IMR-90 (cell line): ENCODE measurements around the gene PPP6R3. TPM values are rescaled to one million over a fixed set of nuclear protein-coding genes. Genes with fewer than 3 reads are reported as not detected.

Experiments used
- ATAC-seq: fragments of 200-7000 bp; cut with Tn5 transposase; 2 replicates; pipeline ENCODE4 v1.9.1; 2020; ENCODE audit warnings: low read depth, mild to moderate bottlenecking, moderate library complexity
- BruUV-seq: library from RNA; stranded (reverse); fragments of 400-500 nt; replicated peaks from 2 replicates; lab custom pipeline; 2021; lab: Mats Ljungman, UMichigan
- CTCF ChIA-PET: fragments of 300-600 bp; formaldehyde crosslinking; extraction: SDS; loops from one replicate; lab custom pipeline; 2021; ENCODE audit warnings: antibody characterized with exemption; lab: Yijun Ruan, JAX
- POLR2A ChIA-PET: fragments of 300-600 bp; sonication (Branson Sonifier 250); formaldehyde crosslinking; loops from one replicate; lab custom pipeline; 2022; ENCODE audit warnings: antibody characterized with exemption; ENCODE audit not compliant: unreplicated experiment; lab: Charles Lee
- DNase-seq: peaks from one replicate; pipeline ENCODE4 v3.0.0; 2013
- H2AFZ ChIP-seq: replicated peaks from 2 replicates; pipeline ENCODE3; 2013; ENCODE audit warnings: low read length, mild to moderate bottlenecking; ENCODE audit not compliant: poor library complexity
- H2AK5ac ChIP-seq: 2 replicates; pipeline ENCODE4 v1.6.1; 2013; ENCODE audit warnings: low read depth, low read length, inconsistent platforms
- H2AK9ac ChIP-seq: replicated peaks from 2 replicates; pipeline ENCODE3; 2013; ENCODE audit warnings: mild to moderate bottlenecking, low read depth, low read length, moderate library complexity; ENCODE audit not compliant: poor library complexity
- H2BK120ac ChIP-seq: 2 replicates; pipeline ENCODE4 v1.6.1; 2013; ENCODE audit warnings: low read depth, low read length, inconsistent platforms
- H2BK15ac ChIP-seq: 3 replicates; pipeline ENCODE4 v1.6.1; 2013; ENCODE audit warnings: low read depth, low read length, inconsistent platforms
- H2BK20ac ChIP-seq: 2 replicates; pipeline ENCODE4 v1.6.1; 2013; ENCODE audit warnings: low read depth, mild to moderate bottlenecking, inconsistent platforms, low read length, moderate library complexity
- H2BK5ac ChIP-seq: 2 replicates; pipeline ENCODE4 v1.6.1; 2013; ENCODE audit warnings: mild to moderate bottlenecking, low read depth, low read length, inconsistent platforms; ENCODE audit not compliant: poor library complexity, severe bottlenecking
- H3K14ac ChIP-seq: replicated peaks from 2 replicates; pipeline ENCODE4 v1.6.1; 2013; ENCODE audit warnings: low read depth, low read length, inconsistent platforms
- H3K18ac ChIP-seq: 2 replicates; pipeline ENCODE4 v1.6.1; 2013; ENCODE audit warnings: low read depth, low read length, control low read depth
- H3K23ac ChIP-seq: 2 replicates; pipeline ENCODE4 v1.6.1; 2013; ENCODE audit warnings: low read depth, low read length, inconsistent platforms
- H3K27ac ChIP-seq: 2 replicates; pipeline ENCODE4 v1.5.1; 2013; ENCODE audit warnings: mild to moderate bottlenecking, control low read depth, low read length; ENCODE audit not compliant: insufficient read depth
- H3K27me3 ChIP-seq: 2 replicates; pipeline ENCODE4 v1.6.1; 2013; ENCODE audit warnings: low read length; ENCODE audit not compliant: control insufficient read depth, insufficient read depth
- H3K36me3 ChIP-seq: 2 replicates; pipeline ENCODE4 v1.6.1; 2013; ENCODE audit warnings: low read length, mixed read lengths; ENCODE audit not compliant: control insufficient read depth, insufficient read depth
- H3K4ac ChIP-seq: 2 replicates; pipeline ENCODE4 v1.6.1; 2013; ENCODE audit warnings: low read depth, low read length, inconsistent platforms
- H3K4me1 ChIP-seq: 2 replicates; pipeline ENCODE4 v1.6.1; 2013; ENCODE audit warnings: low read length, mixed read lengths; ENCODE audit not compliant: control insufficient read depth, insufficient read depth
- H3K4me2 ChIP-seq: 2 replicates; pipeline ENCODE4 v1.6.1; 2013; ENCODE audit warnings: low read depth, mild to moderate bottlenecking, control low read depth, low read length, moderate library complexity
- H3K4me3 ChIP-seq: 2 replicates; pipeline ENCODE4 v1.5.1; 2013; ENCODE audit warnings: low read depth, mild to moderate bottlenecking, control low read depth, low read length, moderate library complexity; ENCODE audit not compliant: insufficient read depth
- H3K56ac ChIP-seq: 2 replicates; pipeline ENCODE4 v1.6.1; 2013; ENCODE audit warnings: low read length, inconsistent platforms; ENCODE audit not compliant: insufficient read depth; ENCODE audit errors: extremely low read depth
- H3K79me1 ChIP-seq, 2 experiments: 2 replicates each; pipeline ENCODE4 v1.6.1; 2013; ENCODE audit warnings: low read length in 2 of 2, inconsistent platforms in 1 of 2, low read depth in 1 of 2
- H3K9ac ChIP-seq: 2 replicates; pipeline ENCODE4 v1.6.1; 2013; ENCODE audit warnings: low read depth, low read length, control low read depth
- H3K9me1 ChIP-seq: 2 replicates; pipeline ENCODE4 v1.6.1; 2013; ENCODE audit warnings: low read length, inconsistent platforms; ENCODE audit not compliant: insufficient read depth
- H3K9me3 ChIP-seq: 2 replicates; pipeline ENCODE4 v1.6.1; 2013; ENCODE audit warnings: low read length; ENCODE audit not compliant: control insufficient read depth, insufficient read depth
- H4K20me1 ChIP-seq: 2 replicates; pipeline ENCODE4 v1.6.1; 2013; ENCODE audit warnings: low read length, inconsistent platforms; ENCODE audit not compliant: insufficient read depth
- H4K5ac ChIP-seq: 2 replicates; pipeline ENCODE4 v1.6.1; 2013; ENCODE audit warnings: mild to moderate bottlenecking, low read depth, low read length, control low read depth
- H4K8ac ChIP-seq, 2 experiments: 2 replicates each; pipeline ENCODE4 v1.6.1; 2013; ENCODE audit warnings: low read depth in 2 of 2, low read length in 2 of 2, control low read depth in 1 of 2, inconsistent platforms in 1 of 2
- H4K91ac ChIP-seq: 2 replicates; pipeline ENCODE4 v1.6.1; 2013; ENCODE audit warnings: low read depth, low read length, inconsistent platforms; ENCODE audit not compliant: insufficient read depth
- BHLHE40 ChIP-seq: fragments of 150-350 bp; IDR thresholded peaks from 2 replicates; pipeline ENCODE4 v1.6.1; 2016; ENCODE audit warnings: mild to moderate bottlenecking, low read depth, low read length
- CEBPB ChIP-seq: IDR thresholded peaks from 2 replicates; pipeline ENCODE4 v1.6.1; 2012; ENCODE audit warnings: low read depth, low read length, improper control_type of control experiment
- CHD1 ChIP-seq: IDR thresholded peaks from 2 replicates; pipeline ENCODE4 v1.6.1; 2012; ENCODE audit warnings: low read depth, low read length, improper control_type of control experiment
- FOS ChIP-seq: fragments of 150-350 bp; IDR thresholded peaks from 2 replicates; pipeline ENCODE4 v1.6.1; 2016; ENCODE audit warnings: low read depth, low read length
- MAFK ChIP-seq: IDR thresholded peaks from 2 replicates; pipeline ENCODE4 v1.6.1; 2012; ENCODE audit warnings: low read depth, low read length, improper control_type of control experiment
- MAZ ChIP-seq: IDR thresholded peaks from 2 replicates; pipeline ENCODE4 v1.6.1; 2012; ENCODE audit warnings: low read depth, mild to moderate bottlenecking, low read length, improper control_type of control experiment, moderate library complexity, borderline replicate concordance
- MXI1 ChIP-seq: IDR thresholded peaks from 2 replicates; pipeline ENCODE4 v1.6.1; 2012; ENCODE audit warnings: low read depth, mild to moderate bottlenecking, low read length, moderate library complexity, borderline replicate concordance
- NFE2L2 ChIP-seq: fragments of 150-350 bp; IDR thresholded peaks from 2 replicates; pipeline ENCODE4 v1.6.1; 2016; ENCODE audit warnings: low read depth, mild to moderate bottlenecking, low read length
- POLR2A ChIP-seq: IDR thresholded peaks from 2 replicates; pipeline ENCODE4 v1.6.1; 2012; ENCODE audit warnings: mild to moderate bottlenecking, low read depth, low read length
- RAD21 ChIP-seq: IDR thresholded peaks from 2 replicates; pipeline ENCODE4 v1.6.1; 2012; ENCODE audit warnings: low read length, improper control_type of control experiment
- RCOR1 ChIP-seq: IDR thresholded peaks from 2 replicates; pipeline ENCODE4 v1.6.1; 2012; ENCODE audit warnings: mild to moderate bottlenecking, low read length, improper control_type of control experiment; ENCODE audit not compliant: insufficient replicate concordance
- RFX5 ChIP-seq: IDR thresholded peaks from 2 replicates; pipeline ENCODE4 v1.8.0; 2012; ENCODE audit warnings: low read depth, mild to moderate bottlenecking, low read length, moderate library complexity
- SMC3 ChIP-seq: fragments of 150-350 bp; IDR thresholded peaks from 2 replicates; pipeline ENCODE4 v1.6.1; 2016; ENCODE audit warnings: low read depth, mild to moderate bottlenecking, antibody characterized with exemption, low read length, moderate library complexity
- WGBS, 2 experiments: methylation state at CpG; one replicate each; pipeline versions ENCODE4 v1.1.5 to v1.1.7; 2013; ENCODE audit warnings: missing lambda C conversion rate in 2 of 2; ENCODE audit not compliant: insufficient read length in 1 of 2; ENCODE audit errors: extremely low coverage in 2 of 2; 5-methylcytosine and 5-hydroxymethylcytosine counted together
- dilution Hi-C: fragments of 300-500 bp; cut with HindIII; formaldehyde crosslinking; loops from one replicate; pipeline ENCODE4 v1.14.3; 2018; ENCODE audit warnings: low sequenced_read_pairs; ENCODE audit not compliant: unreplicated experiment
- in situ Hi-C: fragments of 300-500 bp; cut with MboI; formaldehyde crosslinking; loops from 3 replicates; pipeline ENCODE4 v1.14.3; 2019; ENCODE audit warnings: low sequenced_read_pairs, inconsistent platforms, mixed read lengths
- intact Hi-C: fragments of 100-400 bp; cut with micrococcal nuclease; formaldehyde crosslinking; loops from 2 replicates; pipeline ENCODE4 v1.10.0; 2022
- polyA plus RNA-seq, 3 experiments: library from polyadenylated mRNA; depleted of rRNA; stranded (reverse); fragments of >200 nt; gene quantifications; 2 replicates each; pipeline ENCODE4 v1.2.3, GENCODE V29; 2012; ENCODE audit warnings: low replicate concordance in 1 of 3
- total RNA-seq: library from RNA; depleted of rRNA; stranded (reverse); fragments of >200 nt; gene quantifications from 2 replicates; pipeline ENCODE4 v1.2.3, GENCODE V29; 2012
- TF ChIP-seq, protein P1 (sequence below): fragments of 150-350 bp; IDR thresholded peaks from 2 replicates; pipeline ENCODE4 v1.6.1; 2016; ENCODE audit warnings: low read depth, mild to moderate bottlenecking, low read length, moderate library complexity, borderline replicate concordance
- TF ChIP-seq, protein P2 (sequence below): fragments of 150-350 bp; IDR thresholded peaks from 2 replicates; pipeline ENCODE4 v1.6.1; 2017; ENCODE audit warnings: mild to moderate bottlenecking, antibody characterized with exemption, low read length, low read depth
- TF ChIP-seq, protein P3 (sequence below): conservative IDR thresholded peaks from 2 replicates; pipeline ENCODE4 v1.5.1; 2012; ENCODE audit warnings: mild to moderate bottlenecking, low read depth, low read length, improper control_type of control experiment

Gene PPP6R3
- total and polyA plus RNA-seq, 2 of the 4 experiments (the other 2 are of a cell fraction): 29.0 to 123 TPM

DNA sequence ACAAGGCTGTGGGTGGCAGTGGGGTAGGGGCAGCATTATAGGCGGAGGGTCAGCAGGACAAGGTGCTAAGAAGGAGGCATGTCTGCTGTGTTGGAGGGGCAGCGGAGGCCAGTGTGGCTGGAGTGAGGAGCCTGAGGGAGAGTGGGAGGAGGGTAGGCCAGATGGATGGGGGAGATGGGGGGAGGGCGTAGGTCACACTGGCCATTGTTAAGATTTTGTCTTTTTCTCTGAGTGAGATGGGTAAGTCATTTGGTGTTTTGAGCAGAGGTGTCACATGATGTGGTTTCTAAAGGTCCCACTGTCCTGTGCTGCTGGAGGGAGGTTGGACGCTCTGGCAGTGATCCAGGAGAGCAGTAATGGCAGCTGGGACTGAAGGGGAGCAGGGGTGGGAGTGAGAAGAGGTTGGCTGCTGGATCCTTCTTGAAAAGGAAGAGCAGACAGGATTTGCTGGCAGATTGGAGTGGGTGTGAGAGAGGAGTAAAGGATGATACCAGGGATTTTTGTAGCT, 9.8 kb downstream of the PPP6R3 start:
- Histone ChIP-seq H4K20me1 (peaks cover 91% of the 10 kb centered on the region), H3K4me1 (peaks cover 18% of the 10 kb centered on the region), H3K18ac (no peak overlapping the region), H2BK5ac (no peak overlapping the region), H3K4me3 (no peak overlapping the region), H3K27ac (no peak overlapping the region), H3K36me3 (peaks cover 8% of the 10 kb centered on the region), H3K27me3 (no peaks in the 10 kb centered on the region), H4K5ac (no peak overlapping the region), H3K14ac (0 out of 2 replicates have a peak overlapping the region, but pooled peaks have one; percentile 25), H3K56ac (no peak overlapping the region), H4K91ac (no peak overlapping the region), H3K4ac (no peak overlapping the region), H2AK9ac (peak overlapping the region; percentile 5), H4K8ac (no peak overlapping the region), H2BK15ac (no peak overlapping the region), H3K23ac (no peak overlapping the region), H2AFZ (peak overlapping the region; percentile 13), H3K79me1 (peaks cover 21 to 82% of the 10 kb centered on the region in 2 experiments), H3K4me2 (no peak overlapping the region), H2BK20ac (no peak overlapping the region), H2AK5ac (no peak overlapping the region), H3K9me1 (peaks cover 36% of the 10 kb centered on the region), H2BK120ac (no peak overlapping the region), H3K9me3 (no peaks in the 10 kb centered on the region), H3K9ac (no peak overlapping the region)
- ATAC-seq: no peak
- WGBS, 2 experiments: 61% methylated on average over 4 of the region's 4 CpGs; no CpG with 5 or more reads in 1 of the 2 experiments
- CTCF ChIA-PET: interaction anchor here (0.6 kb wide), 1 partner anchor 150 kb away, joined by 3 read pairs; no protein-coding TSS in a partner anchor
- no peak for TF ChIP-seq SMC3
- no peak for TF ChIP-seq FOS
- TF ChIP-seq BHLHE40: no peak
- TF ChIP-seq POLR2A: no peak
- no peak for TF ChIP-seq CHD1
- no peak for TF ChIP-seq RAD21
- TF ChIP-seq NFE2L2: no peak
- TF ChIP-seq CEBPB: no peak
- TF ChIP-seq, protein P1, sequence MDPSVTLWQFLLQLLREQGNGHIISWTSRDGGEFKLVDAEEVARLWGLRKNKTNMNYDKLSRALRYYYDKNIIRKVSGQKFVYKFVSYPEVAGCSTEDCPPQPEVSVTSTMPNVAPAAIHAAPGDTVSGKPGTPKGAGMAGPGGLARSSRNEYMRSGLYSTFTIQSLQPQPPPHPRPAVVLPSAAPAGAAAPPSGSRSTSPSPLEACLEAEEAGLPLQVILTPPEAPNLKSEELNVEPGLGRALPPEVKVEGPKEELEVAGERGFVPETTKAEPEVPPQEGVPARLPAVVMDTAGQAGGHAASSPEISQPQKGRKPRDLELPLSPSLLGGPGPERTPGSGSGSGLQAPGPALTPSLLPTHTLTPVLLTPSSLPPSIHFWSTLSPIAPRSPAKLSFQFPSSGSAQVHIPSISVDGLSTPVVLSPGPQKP: no peak
- no peak for TF ChIP-seq MAFK
- TF ChIP-seq, protein P2, sequence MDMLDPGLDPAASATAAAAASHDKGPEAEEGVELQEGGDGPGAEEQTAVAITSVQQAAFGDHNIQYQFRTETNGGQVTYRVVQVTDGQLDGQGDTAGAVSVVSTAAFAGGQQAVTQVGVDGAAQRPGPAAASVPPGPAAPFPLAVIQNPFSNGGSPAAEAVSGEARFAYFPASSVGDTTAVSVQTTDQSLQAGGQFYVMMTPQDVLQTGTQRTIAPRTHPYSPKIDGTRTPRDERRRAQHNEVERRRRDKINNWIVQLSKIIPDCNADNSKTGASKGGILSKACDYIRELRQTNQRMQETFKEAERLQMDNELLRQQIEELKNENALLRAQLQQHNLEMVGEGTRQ: no peak
- TF ChIP-seq MXI1: no peak
- no peak for TF ChIP-seq MAZ
- TF ChIP-seq RFX5: no peak
- no peak for TF ChIP-seq RCOR1
- TF ChIP-seq, protein P3, sequence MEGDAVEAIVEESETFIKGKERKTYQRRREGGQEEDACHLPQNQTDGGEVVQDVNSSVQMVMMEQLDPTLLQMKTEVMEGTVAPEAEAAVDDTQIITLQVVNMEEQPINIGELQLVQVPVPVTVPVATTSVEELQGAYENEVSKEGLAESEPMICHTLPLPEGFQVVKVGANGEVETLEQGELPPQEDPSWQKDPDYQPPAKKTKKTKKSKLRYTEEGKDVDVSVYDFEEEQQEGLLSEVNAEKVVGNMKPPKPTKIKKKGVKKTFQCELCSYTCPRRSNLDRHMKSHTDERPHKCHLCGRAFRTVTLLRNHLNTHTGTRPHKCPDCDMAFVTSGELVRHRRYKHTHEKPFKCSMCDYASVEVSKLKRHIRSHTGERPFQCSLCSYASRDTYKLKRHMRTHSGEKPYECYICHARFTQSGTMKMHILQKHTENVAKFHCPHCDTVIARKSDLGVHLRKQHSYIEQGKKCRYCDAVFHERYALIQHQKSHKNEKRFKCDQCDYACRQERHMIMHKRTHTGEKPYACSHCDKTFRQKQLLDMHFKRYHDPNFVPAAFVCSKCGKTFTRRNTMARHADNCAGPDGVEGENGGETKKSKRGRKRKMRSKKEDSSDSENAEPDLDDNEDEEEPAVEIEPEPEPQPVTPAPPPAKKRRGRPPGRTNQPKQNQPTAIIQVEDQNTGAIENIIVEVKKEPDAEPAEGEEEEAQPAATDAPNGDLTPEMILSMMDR: no peak
- dilution Hi-C loops (no loop called here), intact Hi-C loops (no loop called here), in situ Hi-C loops (no loop called here)
- POLR2A ChIA-PET: no interaction called here
- DNase-seq: no peak
- no TSS peak for BruUV-seq
